Trophoblast cell (in vitro differentiated cells and primary cell): ENCODE measurements around the gene QRSL1. TPM values are rescaled to one million over a fixed set of nuclear protein-coding genes. Genes with fewer than 3 reads are reported as not detected.
"Not testable (repeated sequence)": the region's sequence is repeated elsewhere in the genome, so short reads cannot be mapped to it uniquely, and the experiment has no call there.

ENCODE experiments used
- DNase-seq, 2 donors: peaks; one replicate each; pipeline ENCODE4 v3.0.0-alpha.2; 2016
- H2AFZ ChIP-seq: 2 replicates; pipeline ENCODE4 v1.6.1; 2013; ENCODE audit warnings: low read length, moderate library complexity, mild to moderate bottlenecking; ENCODE audit not compliant: insufficient read depth, poor library complexity
- H2AK5ac ChIP-seq: 2 replicates; pipeline ENCODE4 v1.6.1; 2013; ENCODE audit warnings: mild to moderate bottlenecking, low read length
- H2BK120ac ChIP-seq: 2 replicates; pipeline ENCODE4 v1.6.1; 2013; ENCODE audit warnings: low read length, mild to moderate bottlenecking, moderate library complexity; ENCODE audit not compliant: insufficient read depth, poor library complexity
- H2BK12ac ChIP-seq: 2 replicates; pipeline ENCODE4 v1.6.1; 2013; ENCODE audit warnings: mild to moderate bottlenecking, low read length, moderate library complexity
- H2BK5ac ChIP-seq: 2 replicates; pipeline ENCODE4 v1.6.1; 2013; ENCODE audit warnings: low read length, low read depth, moderate library complexity, mild to moderate bottlenecking; ENCODE audit not compliant: poor library complexity
- H3K14ac ChIP-seq: 2 replicates; pipeline ENCODE4 v1.6.1; 2013; ENCODE audit warnings: mild to moderate bottlenecking, low read length
- H3K18ac ChIP-seq: 2 replicates; pipeline ENCODE4 v1.6.1; 2013; ENCODE audit warnings: mild to moderate bottlenecking, low read length
- H3K23ac ChIP-seq: 2 replicates; pipeline ENCODE4 v1.6.1; 2013; ENCODE audit warnings: low read length
- H3K27ac ChIP-seq: 2 replicates; pipeline ENCODE4 v1.5.1; 2013; ENCODE audit warnings: low read depth, mild to moderate bottlenecking, inconsistent platforms, low read length, moderate library complexity
- H3K27me3 ChIP-seq: 2 replicates; pipeline ENCODE4 v1.6.1; 2013; ENCODE audit warnings: inconsistent platforms, mild to moderate bottlenecking, low read length, moderate library complexity; ENCODE audit not compliant: insufficient read depth
- H3K36me3 ChIP-seq, 2 experiments: 1 replicate in 1 of 2; 2 replicates in 1 of 2; pipeline ENCODE4 v1.6.1; 2013; ENCODE audit warnings: low read length in 2 of 2, mild to moderate bottlenecking in 2 of 2, moderate library complexity in 1 of 2; ENCODE audit not compliant: insufficient read depth in 2 of 2, control insufficient read depth in 1 of 2
- H3K4ac ChIP-seq: 2 replicates; pipeline ENCODE4 v1.6.1; 2013; ENCODE audit warnings: low read depth, mild to moderate bottlenecking, low read length, moderate library complexity
- H3K4me1 ChIP-seq, 2 experiments: 1 replicate in 1 of 2; 2 replicates in 1 of 2; pipeline ENCODE4 v1.6.1; 2013; ENCODE audit warnings: low read length in 2 of 2, mild to moderate bottlenecking in 2 of 2, moderate library complexity in 1 of 2; ENCODE audit not compliant: insufficient read depth in 2 of 2, control insufficient read depth in 1 of 2
- H3K4me2 ChIP-seq: 2 replicates; pipeline ENCODE4 v1.6.1; 2013; ENCODE audit warnings: inconsistent platforms, mild to moderate bottlenecking, low read length, moderate library complexity
- H3K4me3 ChIP-seq: 2 replicates; pipeline ENCODE4 v1.5.1; 2013; ENCODE audit warnings: mild to moderate bottlenecking, low read depth, low read length, inconsistent platforms
- H3K79me1 ChIP-seq: one replicate; pipeline ENCODE4 v1.6.1; 2013; ENCODE audit warnings: low read length
- H3K79me2 ChIP-seq: 2 replicates; pipeline ENCODE4 v1.6.1; 2013; ENCODE audit warnings: low read length, mild to moderate bottlenecking; ENCODE audit not compliant: control insufficient read depth, insufficient read depth, poor library complexity
- H3K9ac ChIP-seq: 2 replicates; pipeline ENCODE4 v1.6.1; 2013; ENCODE audit warnings: mild to moderate bottlenecking, low read length
- H3K9me3 ChIP-seq: 2 replicates; pipeline ENCODE4 v1.6.1; 2013; ENCODE audit warnings: low read depth, mild to moderate bottlenecking, control low read depth, inconsistent platforms, low read length; ENCODE audit not compliant: insufficient read depth
- H4K12ac ChIP-seq: 2 replicates; pipeline ENCODE4 v1.6.1; 2013; ENCODE audit warnings: low read depth, mild to moderate bottlenecking, low read length, moderate library complexity
- H4K8ac ChIP-seq: 2 replicates; pipeline ENCODE4 v1.6.1; 2013; ENCODE audit warnings: low read depth, mild to moderate bottlenecking, low read length, moderate library complexity
- H4K91ac ChIP-seq: one replicate; pipeline ENCODE4 v1.6.1; 2013; ENCODE audit warnings: low read depth, mild to moderate bottlenecking, low read length, moderate library complexity
- WGBS: extraction: QIAGEN DNeasy Blood & Tissue Kit; methylation state at CpG from one replicate; pipeline ENCODE4 v1.1.7; 2013; ENCODE audit warnings: missing lambda C conversion rate; ENCODE audit not compliant: insufficient read length, insufficient coverage; ENCODE audit errors: extremely low coverage; 5-methylcytosine and 5-hydroxymethylcytosine counted together
- polyA plus RNA-seq: library from polyadenylated mRNA; stranded (reverse); fragments of 200-250 nt; gene quantifications from 2 replicates; pipeline ENCODE4 v1.2.3, GENCODE V29; 2013

The QRSL1 gene, protein sequence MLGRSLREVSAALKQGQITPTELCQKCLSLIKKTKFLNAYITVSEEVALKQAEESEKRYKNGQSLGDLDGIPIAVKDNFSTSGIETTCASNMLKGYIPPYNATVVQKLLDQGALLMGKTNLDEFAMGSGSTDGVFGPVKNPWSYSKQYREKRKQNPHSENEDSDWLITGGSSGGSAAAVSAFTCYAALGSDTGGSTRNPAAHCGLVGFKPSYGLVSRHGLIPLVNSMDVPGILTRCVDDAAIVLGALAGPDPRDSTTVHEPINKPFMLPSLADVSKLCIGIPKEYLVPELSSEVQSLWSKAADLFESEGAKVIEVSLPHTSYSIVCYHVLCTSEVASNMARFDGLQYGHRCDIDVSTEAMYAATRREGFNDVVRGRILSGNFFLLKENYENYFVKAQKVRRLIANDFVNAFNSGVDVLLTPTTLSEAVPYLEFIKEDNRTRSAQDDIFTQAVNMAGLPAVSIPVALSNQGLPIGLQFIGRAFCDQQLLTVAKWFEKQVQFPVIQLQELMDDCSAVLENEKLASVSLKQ
- polyA plus RNA-seq: 5.6 and 5.8 TPM in 2 replicates

- no peaks in the 10 kb centered on the region for H3K9me3 ChIP-seq
These were observed at the start of gene QRSL1, which contains the start of gene RTN4IP1 for GRCh38 chr6:106629103-106629858. Gene QRSL1 (plus strand): TSS chr6:106629578. CDS start chr6:106629682, 104 bp downstream. Gene RTN4IP1 (minus strand): TSS chr6:106629498. CDS start chr6:106629021, 477 bp downstream.

GRCh38 chr6:106581468-106581867 is 47.9 kb upstream of the QRSL1 start:
- no peak overlapping the region for H3K23ac ChIP-seq
- H3K9me3 ChIP-seq: no peaks in the 10 kb centered on the region
- no peak overlapping the region for H3K14ac ChIP-seq
- no peaks in the 10 kb centered on the region for H3K27me3 ChIP-seq
- H3K4me3 ChIP-seq: no peak overlapping the region
- H2AFZ ChIP-seq: no peak overlapping the region
- no peak overlapping the region for H2BK5ac ChIP-seq
- no peak overlapping the region for H3K18ac ChIP-seq
- H3K36me3 ChIP-seq: peaks cover 4 to 7% of the 10 kb centered on the region in 2 experiments
- no peak overlapping the region for H3K4me2 ChIP-seq
- no peak for DNase-seq
- H3K4me1 ChIP-seq: no peaks in the 10 kb centered on the region
- H2BK12ac ChIP-seq: no peak overlapping the region
- H3K9ac ChIP-seq: no peak overlapping the region
- H3K79me1 ChIP-seq: no peaks in the 10 kb centered on the region
- H4K12ac ChIP-seq: no peak overlapping the region
- no peak overlapping the region for H2AK5ac ChIP-seq
- H3K4ac ChIP-seq: no peak overlapping the region
- H4K91ac ChIP-seq: no peak overlapping the region
- no peaks in the 10 kb centered on the region for H3K79me2 ChIP-seq
- no peak overlapping the region for H3K27ac ChIP-seq
- H2BK120ac ChIP-seq: no peak overlapping the region
- WGBS: no CpG with 5 or more reads among the region's 1 CpG
- no peak overlapping the region for H4K8ac ChIP-seq

More at GRCh38 chr6:106629103-106629858, at the start of gene QRSL1, which contains the start of gene RTN4IP1:
- no peaks in the 10 kb centered on the region for H3K36me3 ChIP-seq
- H2AK5ac ChIP-seq: no peak within 1 kb of the TSS
- peak within 1 kb of the TSS; percentile 89 for H3K4ac ChIP-seq
- H4K91ac ChIP-seq: peak within 1 kb of the TSS; percentile 90
- peak within 1 kb of the TSS; percentile 88 for H2AFZ ChIP-seq
- H3K4me3 ChIP-seq: peak within 1 kb of the TSS; percentile 86
- H3K23ac ChIP-seq: no peak within 1 kb of the TSS
- peak within 1 kb of the TSS; percentile 77 for H3K18ac ChIP-seq
- H4K8ac ChIP-seq: peak within 1 kb of the TSS; percentile 97
- H3K4me1 ChIP-seq: peaks cover 3% of the 10 kb centered on the region in 2 experiments
- H3K27me3 ChIP-seq: no peaks in the 10 kb centered on the region
- peak; percentile 90 to 98 for DNase-seq
- peaks cover 2% of the 10 kb centered on the region for H3K79me1 ChIP-seq
- WGBS: no CpG with 5 or more reads among the region's 46 CpGs
- H2BK12ac ChIP-seq: peak within 1 kb of the TSS; percentile 9
- peak within 1 kb of the TSS; percentile 82 for H3K14ac ChIP-seq
- H3K79me2 ChIP-seq: peaks cover 2% of the 10 kb centered on the region
- peak within 1 kb of the TSS; percentile 57 for H3K27ac ChIP-seq
- peak within 1 kb of the TSS; percentile 86 for H4K12ac ChIP-seq
- H3K9ac ChIP-seq: peak within 1 kb of the TSS; percentile 90
- peak within 1 kb of the TSS; percentile 81 for H2BK120ac ChIP-seq
- H3K4me2 ChIP-seq: peak within 1 kb of the TSS; percentile 70
- peak within 1 kb of the TSS; percentile 70 for H2BK5ac ChIP-seq

DNA sequence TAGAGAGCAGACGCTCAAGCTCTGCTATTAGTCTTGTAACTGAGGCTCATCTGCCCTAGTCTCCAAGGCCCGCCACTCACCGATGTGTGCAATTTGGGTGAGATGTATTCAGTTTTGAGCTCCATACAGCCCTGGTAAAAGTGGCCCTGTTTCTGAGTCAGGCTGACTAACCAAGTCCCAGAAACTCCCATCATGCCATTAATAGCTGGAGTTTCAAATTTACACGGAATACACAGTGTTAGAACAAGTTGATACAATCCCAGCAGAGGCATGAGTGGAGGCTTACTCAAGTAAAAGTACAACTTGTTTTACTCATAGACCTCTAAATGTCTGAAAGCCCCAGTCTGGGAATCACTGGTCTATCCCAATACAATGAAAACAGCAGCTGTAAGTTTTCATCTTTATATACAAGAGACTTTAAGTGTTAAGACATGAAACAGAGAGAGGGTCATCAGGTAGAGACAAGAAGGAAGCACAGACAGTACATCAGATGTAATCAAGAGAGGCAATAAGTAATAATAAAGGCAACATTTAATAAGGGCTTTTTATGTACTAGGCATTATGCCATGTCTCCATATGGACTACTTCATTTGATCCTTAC is 42.5 kb upstream of the QRSL1 start:
- Histone ChIP-seq H3K4ac (no peak overlapping the region), H3K14ac (no peak overlapping the region), H4K12ac (no peak overlapping the region), H2BK12ac (no peak overlapping the region), H3K4me1 (peaks cover 3 to 5% of the 10 kb centered on the region in 2 experiments), H3K79me1 (peaks cover 2% of the 10 kb centered on the region), H3K18ac (no peak overlapping the region), H3K23ac (no peak overlapping the region), H3K9ac (no peak overlapping the region), H3K36me3 (peaks cover 7% of the 10 kb centered on the region in 2 experiments), H3K9me3 (no peaks in the 10 kb centered on the region), H3K4me2 (no peak overlapping the region), H2AK5ac (no peak overlapping the region), H3K27me3 (no peaks in the 10 kb centered on the region), H3K4me3 (no peak overlapping the region), H2BK5ac (no peak overlapping the region), H2AFZ (no peak overlapping the region), H4K91ac (no peak overlapping the region), H3K27ac (no peak overlapping the region), H2BK120ac (no peak overlapping the region), H4K8ac (no peak overlapping the region), H3K79me2 (no peaks in the 10 kb centered on the region)
- no peak for DNase-seq
- WGBS: no CpG with 5 or more reads among the region's 4 CpGs

GRCh38 chr6:106588937-106589336 is 40.4 kb upstream of the QRSL1 start:
- H2AK5ac ChIP-seq, H3K27ac ChIP-seq, H3K18ac ChIP-seq, H2BK12ac ChIP-seq, H3K4me2 ChIP-seq, H3K9me3 ChIP-seq, DNase-seq, H3K79me1 ChIP-seq, H3K14ac ChIP-seq, H3K4ac ChIP-seq, H3K23ac ChIP-seq, H3K4me1 ChIP-seq, H4K91ac ChIP-seq, H2BK5ac ChIP-seq, H4K12ac ChIP-seq, H4K8ac ChIP-seq, H3K79me2 ChIP-seq, H3K36me3 ChIP-seq, H3K4me3 ChIP-seq, H3K27me3 ChIP-seq, H2BK120ac ChIP-seq, H2AFZ ChIP-seq, H3K9ac ChIP-seq: not testable (repeated sequence)
- no CpG with 5 or more reads among the region's 5 CpGs for WGBS
